B cell (primary cell): Measurements from ENCODE around the gene HS1BP3. TPM values are rescaled to one million over a fixed set of nuclear protein-coding genes. Genes with fewer than 3 reads are reported as not detected.

Experiments used
- ATAC-seq: fragments of 200-7000 bp; cut with Tn5 transposase; one replicate; pipeline ENCODE4 v1.10.0; 2021; ENCODE audit warnings: low read depth, mild to moderate bottlenecking, moderate number of reproducible peaks, moderate library complexity
- CTCF ChIA-PET: fragments of 350-600 bp; sonication (Branson Sonifier 250); formaldehyde crosslinking; loops from one replicate; lab custom pipeline; 2021; ENCODE audit warnings: antibody characterized with exemption, inconsistent platforms; lab: Charles Lee
- POLR2A ChIA-PET: fragments of 350-600 bp; sonication (Branson Sonifier 250); formaldehyde crosslinking; loops from one replicate; lab custom pipeline; 2021; ENCODE audit warnings: antibody characterized with exemption; lab: Charles Lee
- DNase-seq: peaks from one replicate; pipeline ENCODE4 v3.0.0; 2013
- H2AFZ ChIP-seq: 2 replicates; pipeline ENCODE4 v1.6.1; 2012; ENCODE audit warnings: mild to moderate bottlenecking, low read depth, low read length; ENCODE audit not compliant: insufficient read depth, poor library complexity, severe bottlenecking
- H3K27ac ChIP-seq, 2 donors: 1 replicate in 1 of 2; 2 replicates in 1 of 2; pipeline ENCODE4 v1.5.1; 2012 to 2013; ENCODE audit warnings: low read length in 2 of 2, mild to moderate bottlenecking in 2 of 2, moderate library complexity in 1 of 2
- H3K27me3 ChIP-seq, 4 experiments: fragments of 200-600 bp in 1 of 4; sonication (generic) in 1 of 4; replicated peaks in 1 of 4; 1 replicate in 2 of 4; 2 replicates in 2 of 4; pipeline versions ENCODE4 v1.6.1 to v1.7.0; 2013 to 2016; ENCODE audit warnings: low read length in 3 of 4, mild to moderate bottlenecking in 2 of 4, mixed read lengths in 1 of 4, moderate library complexity in 1 of 4; ENCODE audit not compliant: insufficient read depth in 4 of 4, control insufficient read depth in 3 of 4; ENCODE audit errors: control extremely low read depth in 1 of 4
- H3K36me3 ChIP-seq, 2 experiments: replicated peaks in 1 of 2; 1 replicate in 1 of 2; 2 replicates in 1 of 2; pipeline versions ENCODE4 v1.6.1 to v1.7.1; 2013; ENCODE audit warnings: low read length in 1 of 2; ENCODE audit not compliant: insufficient read depth in 2 of 2, control insufficient read depth in 1 of 2; ENCODE audit errors: control extremely low read depth in 1 of 2, extremely low read depth in 1 of 2
- H3K4me1 ChIP-seq, 2 donors: fragments of 200-600 bp in 1 of 2; sonication (generic) in 1 of 2; 1 replicate in 1 of 2; 2 replicates in 1 of 2; pipeline versions ENCODE4 v1.5.1 to v1.6.1; 2013 to 2017; ENCODE audit warnings: low read length in 2 of 2; ENCODE audit not compliant: control insufficient read depth in 2 of 2, insufficient read depth in 2 of 2
- H3K4me2 ChIP-seq: replicated peaks from 2 replicates; pipeline ENCODE3; 2012; ENCODE audit warnings: mild to moderate bottlenecking, low read depth, low read length; ENCODE audit not compliant: poor library complexity, severe bottlenecking
- H3K4me3 ChIP-seq, 5 experiments: fragments of 200-600 bp in 1 of 5; sonication (generic) in 1 of 5; 1 replicate in 3 of 5; 2 replicates in 2 of 5; pipeline versions ENCODE4 v1.5.1 to v1.7.0; 2011 to 2016; ENCODE audit warnings: low read length in 4 of 5, mild to moderate bottlenecking in 4 of 5, low read depth in 2 of 5, control low read depth in 1 of 5, moderate library complexity in 1 of 5; ENCODE audit not compliant: insufficient read depth in 1 of 5; ENCODE audit errors: control extremely low read depth in 1 of 5, extremely low read depth in 1 of 5
- H3K79me2 ChIP-seq: fragments of 200-600 bp; sonication (generic); one replicate; pipeline ENCODE4 v1.6.0; 2016; ENCODE audit warnings: low read length; ENCODE audit not compliant: control insufficient read depth, insufficient read depth
- H3K9ac ChIP-seq: fragments of 200-600 bp; sonication (generic); 2 replicates; pipeline ENCODE4 v1.6.1; 2017; ENCODE audit warnings: mild to moderate bottlenecking, low read length, moderate library complexity
- H3K9me3 ChIP-seq, 3 donors: one replicate each; pipeline versions ENCODE4 v1.6.1 to v1.7.1; 2013; ENCODE audit warnings: low read length in 2 of 3; ENCODE audit not compliant: control insufficient read depth in 2 of 3, insufficient read depth in 1 of 3; ENCODE audit errors: control extremely low read depth in 1 of 3
- H4K20me1 ChIP-seq: 2 replicates; pipeline ENCODE4 v1.6.0; 2012; ENCODE audit warnings: mild to moderate bottlenecking, low read length; ENCODE audit not compliant: insufficient read depth, control insufficient read depth, poor library complexity, severe bottlenecking
- H3K27ac Mint-ChIP-seq: one replicate; pipeline ENCODE4 v1.8.0; 2021; ENCODE audit warnings: mixed read lengths
- H3K27me3 Mint-ChIP-seq: one replicate; pipeline ENCODE4 v1.8.0; 2021; ENCODE audit warnings: mixed read lengths
- H3K4me1 Mint-ChIP-seq: one replicate; pipeline ENCODE4 v1.8.0; 2021; ENCODE audit warnings: mixed read lengths
- H3K4me3 Mint-ChIP-seq: one replicate; pipeline ENCODE4 v1.8.0; 2021; ENCODE audit warnings: mixed read lengths
- H3K9me3 Mint-ChIP-seq: one replicate; pipeline ENCODE4 v1.8.0; 2022; ENCODE audit warnings: mixed read lengths; ENCODE audit not compliant: insufficient read depth
- EZH2 ChIP-seq: IDR thresholded peaks from 2 replicates; pipeline ENCODE4 v1.6.1; 2012; ENCODE audit warnings: borderline replicate concordance, low read depth, mild to moderate bottlenecking, moderate library complexity, low read length; ENCODE audit not compliant: insufficient read depth, poor library complexity, severe bottlenecking
- WGBS: methylation state at CpG from one replicate; pipeline ENCODE4 v1.1.5; 2013; ENCODE audit warnings: missing lambda C conversion rate; ENCODE audit not compliant: insufficient coverage; 5-methylcytosine and 5-hydroxymethylcytosine counted together
- intact Hi-C: fragments of 100-400 bp; cut with micrococcal nuclease; formaldehyde crosslinking; loops from one replicate; pipeline ENCODE4 v1.10.0; 2022
- polyA plus RNA-seq: library from polyadenylated mRNA; depleted of rRNA; stranded (reverse); fragments of >200 nt; gene quantifications from 2 replicates; pipeline ENCODE4 v1.2.3, GENCODE V29; 2012
- total RNA-seq, 2 donors: library from RNA; stranded (reverse); fragments of 120-200 nt in 1 of 2; gene quantifications; 1 replicate in 1 of 2; 2 replicates in 1 of 2; pipeline versions ENCODE4 v1.2.3 to v1.2.4, GENCODE V29; 2013 to 2022
- TF ChIP-seq, protein P1 (sequence below): fragments of 200-600 bp; IDR thresholded peaks from one replicate; pipeline ENCODE4 v1.8.0; 2022; ENCODE audit warnings: antibody characterized with exemption, mild to moderate bottlenecking

Gene HS1BP3
- total and polyA plus RNA-seq, 2 donors (not counting 1 experiment from before 2014, with no cell fraction given) = 27.8 to 28.7 TPM

DNA sequence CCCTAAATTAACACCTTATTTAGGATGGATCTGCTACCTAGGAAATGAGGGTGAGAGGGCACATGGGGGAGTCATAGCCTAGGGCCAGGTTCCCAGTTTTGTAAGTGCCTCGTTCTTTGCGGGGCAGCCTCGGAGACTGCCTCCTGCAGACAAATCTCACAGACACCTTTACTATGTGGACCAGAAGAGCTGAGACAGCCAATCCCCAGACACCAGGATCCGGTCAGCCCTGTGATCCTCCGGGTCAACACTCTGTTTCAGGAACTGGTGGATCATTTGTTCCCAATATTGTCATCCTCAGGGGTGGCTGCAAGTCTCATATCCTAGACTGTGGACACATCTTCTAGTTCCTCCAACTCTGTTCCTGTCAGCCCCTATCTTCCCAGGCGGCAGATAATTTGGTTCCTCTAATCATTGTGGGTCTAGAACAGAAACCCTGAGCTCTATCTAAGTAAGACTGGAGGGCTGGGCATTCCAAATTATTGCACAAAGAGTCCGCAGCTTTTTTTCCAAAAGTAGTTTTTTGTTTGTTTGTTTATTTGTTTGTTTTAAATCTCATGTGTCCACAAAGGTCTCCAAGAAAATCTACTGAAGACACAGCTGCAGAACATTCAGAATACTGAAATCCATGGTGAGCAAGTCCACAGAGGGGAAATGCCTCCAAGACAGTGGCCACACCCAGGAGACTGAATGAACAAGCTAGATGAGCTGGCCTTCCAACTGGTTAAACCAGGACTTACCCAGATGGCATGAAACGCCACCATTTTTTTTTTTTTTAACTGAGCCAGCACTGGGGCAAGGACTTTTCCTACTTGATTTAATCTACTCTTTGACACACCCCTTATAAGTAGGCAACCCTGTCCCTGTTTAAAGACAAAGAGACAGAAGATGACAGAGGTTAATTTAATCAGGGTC lies 9.9 kb upstream of the HS1BP3 start:
- 63% methylated on average over 7 of the region's 8 CpGs for WGBS
- Histone ChIP-seq H3K9me3 (peaks cover 0 to 4% (median 0%) of the 10 kb centered on the region in 3 donors), H3K4me1 (peaks cover 5 to 22% of the 10 kb centered on the region in 2 donors), H2AFZ (no peak overlapping the region), H4K20me1 (no peaks in the 10 kb centered on the region), H3K36me3 (no peaks in the 10 kb centered on the region), H3K79me2 (no peaks in the 10 kb centered on the region), H3K9ac (no peak overlapping the region), H3K27me3 (peaks cover 0 to 49% (median 7%) of the 10 kb centered on the region in 4 experiments), H3K27ac (no peak overlapping the region), H3K4me3 (no peak overlapping the region), H3K4me2 (no peak overlapping the region)
- Mint-ChIP-seq H3K27ac (no peak overlapping the region), H3K9me3 (no peaks in the 10 kb centered on the region), H3K4me1 (peaks cover 18% of the 10 kb centered on the region), H3K4me3 (no peak overlapping the region), H3K27me3 (peaks cover 26% of the 10 kb centered on the region)
- intact Hi-C loops = loop anchor here (1.0 to 2.0 kb wide), 3 partner anchors 9 to 94 kb away; partner anchors contain the start of gene HS1BP3
- DNase-seq = no peak
- CTCF ChIA-PET = interaction anchor here (0.6 to 8.9 kb wide), 43 partner anchors 9 to 656 kb away, joined by 3 to 331 read pairs (median 5); partner anchors contain the start of genes HS1BP3, LDAH and RHOB
- POLR2A ChIA-PET = interaction anchor here (0.9 to 1.2 kb wide), 2 partner anchors 10 to 302 kb away, joined by 3 to 5 read pairs; partner anchors contain the start of gene HS1BP3
- no peak for ATAC-seq
- TF ChIP-seq EZH2 = no peak
- TF ChIP-seq, protein P1, sequence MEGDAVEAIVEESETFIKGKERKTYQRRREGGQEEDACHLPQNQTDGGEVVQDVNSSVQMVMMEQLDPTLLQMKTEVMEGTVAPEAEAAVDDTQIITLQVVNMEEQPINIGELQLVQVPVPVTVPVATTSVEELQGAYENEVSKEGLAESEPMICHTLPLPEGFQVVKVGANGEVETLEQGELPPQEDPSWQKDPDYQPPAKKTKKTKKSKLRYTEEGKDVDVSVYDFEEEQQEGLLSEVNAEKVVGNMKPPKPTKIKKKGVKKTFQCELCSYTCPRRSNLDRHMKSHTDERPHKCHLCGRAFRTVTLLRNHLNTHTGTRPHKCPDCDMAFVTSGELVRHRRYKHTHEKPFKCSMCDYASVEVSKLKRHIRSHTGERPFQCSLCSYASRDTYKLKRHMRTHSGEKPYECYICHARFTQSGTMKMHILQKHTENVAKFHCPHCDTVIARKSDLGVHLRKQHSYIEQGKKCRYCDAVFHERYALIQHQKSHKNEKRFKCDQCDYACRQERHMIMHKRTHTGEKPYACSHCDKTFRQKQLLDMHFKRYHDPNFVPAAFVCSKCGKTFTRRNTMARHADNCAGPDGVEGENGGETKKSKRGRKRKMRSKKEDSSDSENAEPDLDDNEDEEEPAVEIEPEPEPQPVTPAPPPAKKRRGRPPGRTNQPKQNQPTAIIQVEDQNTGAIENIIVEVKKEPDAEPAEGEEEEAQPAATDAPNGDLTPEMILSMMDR = no peak
